ENCODE data around the gene KRTAP9-7. TPM values are rescaled to one million over a fixed set of nuclear protein-coding genes. Genes with fewer than 3 reads are reported as not detected.
A peak's percentile ranks its signal among the peaks of the same experiment; 100 is the strongest.

KRTAP9-7 gene
- total and polyA plus RNA-seq, 2 donors from 2014 or later, result not detected

DNA sequence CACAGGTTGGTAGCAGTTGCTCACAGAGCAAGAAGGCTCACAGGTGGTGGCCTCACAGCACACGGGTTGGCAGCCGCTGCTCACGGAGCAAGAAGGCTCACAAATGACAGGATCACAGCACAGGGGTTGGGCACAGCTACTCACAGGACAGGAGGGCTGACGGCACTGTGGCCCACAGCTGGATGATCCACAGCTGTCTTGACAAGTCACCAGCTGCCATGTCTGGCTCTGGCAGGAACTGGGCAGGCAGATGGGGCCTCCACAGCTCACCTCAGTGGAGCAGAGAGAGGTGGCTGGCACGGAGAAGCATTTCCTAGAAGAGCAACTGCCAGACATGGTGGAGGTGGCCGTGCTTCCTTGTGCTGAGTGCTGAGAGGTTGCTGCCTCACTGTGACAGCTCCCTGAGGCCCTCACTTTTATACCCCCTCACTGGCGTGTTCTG lies 33.4 kb downstream of the KRTAP9-7 start, which contains the start of gene KRTAP16-1:
KRTAP16-1 (minus strand) TSS at position 392 of the 442 bp plus-strand sequence; CDS start at position 336, 56 bp downstream.
- no peak for FAIRE-seq
- H3K4me1 ChIP-seq (ENCODE audit: control insufficient read depth in 2 of 3, insufficient read depth in 2 of 3, low read depth in 1 of 3, low read length in 3 of 3), result peaks cover 0 to 2% (median 0%) of the 10 kb centered on the region in 3 donors
- H3K27me3 ChIP-seq (ENCODE audit: control insufficient read depth, insufficient read depth, low read length), result no peaks in the 10 kb centered on the region
- H3K27ac ChIP-seq (ENCODE audit: low read depth in 2 of 2, low read length in 2 of 2), result no peak within 1 kb of the TSS
- no peaks in the 10 kb centered on the region for H3K9me3 ChIP-seq (ENCODE audit: control insufficient read depth in 2 of 3, insufficient read depth in 1 of 3, low read length in 3 of 3)
- H3K4me3 ChIP-seq (ENCODE audit: low read length in 3 of 3), result no peak within 1 kb of the TSS
- no peaks in the 10 kb centered on the region for H3K36me3 ChIP-seq (ENCODE audit: control insufficient read depth in 2 of 3, insufficient read depth in 3 of 3, low read length in 3 of 3)
- DNase-seq, result no peak
- no peak within 1 kb of the TSS for H3K9ac ChIP-seq (ENCODE audit: low read length in 3 of 3)
- TF ChIP-seq, protein P1, sequence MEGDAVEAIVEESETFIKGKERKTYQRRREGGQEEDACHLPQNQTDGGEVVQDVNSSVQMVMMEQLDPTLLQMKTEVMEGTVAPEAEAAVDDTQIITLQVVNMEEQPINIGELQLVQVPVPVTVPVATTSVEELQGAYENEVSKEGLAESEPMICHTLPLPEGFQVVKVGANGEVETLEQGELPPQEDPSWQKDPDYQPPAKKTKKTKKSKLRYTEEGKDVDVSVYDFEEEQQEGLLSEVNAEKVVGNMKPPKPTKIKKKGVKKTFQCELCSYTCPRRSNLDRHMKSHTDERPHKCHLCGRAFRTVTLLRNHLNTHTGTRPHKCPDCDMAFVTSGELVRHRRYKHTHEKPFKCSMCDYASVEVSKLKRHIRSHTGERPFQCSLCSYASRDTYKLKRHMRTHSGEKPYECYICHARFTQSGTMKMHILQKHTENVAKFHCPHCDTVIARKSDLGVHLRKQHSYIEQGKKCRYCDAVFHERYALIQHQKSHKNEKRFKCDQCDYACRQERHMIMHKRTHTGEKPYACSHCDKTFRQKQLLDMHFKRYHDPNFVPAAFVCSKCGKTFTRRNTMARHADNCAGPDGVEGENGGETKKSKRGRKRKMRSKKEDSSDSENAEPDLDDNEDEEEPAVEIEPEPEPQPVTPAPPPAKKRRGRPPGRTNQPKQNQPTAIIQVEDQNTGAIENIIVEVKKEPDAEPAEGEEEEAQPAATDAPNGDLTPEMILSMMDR (IDR thresholded peaks at IDR 0.05; ENCODE audit: borderline replicate concordance, extremely low read depth, insufficient read depth), result no peak
- intact Hi-C loops (cut with DNase I), result no loop called here

DNA sequence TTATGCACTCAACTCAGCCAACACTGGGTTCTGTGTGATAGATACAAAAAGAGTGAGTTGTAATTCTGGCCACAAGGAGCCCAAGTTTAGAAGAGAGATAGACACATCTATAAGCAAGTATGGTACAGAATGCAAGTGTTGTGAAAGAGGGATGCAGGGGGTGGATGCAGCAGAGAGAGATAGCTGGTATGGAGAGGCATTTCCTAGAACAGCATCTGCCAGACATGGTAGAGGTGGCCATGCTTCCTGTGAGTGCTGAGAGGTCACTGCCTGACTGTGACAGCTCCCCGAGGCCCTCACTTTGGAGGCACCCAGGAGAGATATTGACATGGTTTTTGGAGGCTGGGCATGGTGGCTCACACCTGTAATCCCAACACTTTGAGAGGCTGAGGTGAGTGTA lies 35.6 kb downstream of the KRTAP9-7 start:
- no peak for FAIRE-seq
- Histone ChIP-seq H3K9me3 (ENCODE audit: control insufficient read depth in 2 of 3, insufficient read depth in 1 of 3, low read length in 3 of 3) (no peaks in the 10 kb centered on the region), H3K4me1 (ENCODE audit: control insufficient read depth in 2 of 3, insufficient read depth in 2 of 3, low read depth in 1 of 3, low read length in 3 of 3) (peaks cover 0 to 2% (median 0%) of the 10 kb centered on the region in 3 donors), H3K9ac (ENCODE audit: low read length in 3 of 3) (no peak overlapping the region), H3K36me3 (ENCODE audit: control insufficient read depth in 2 of 3, insufficient read depth in 3 of 3, low read length in 3 of 3) (no peaks in the 10 kb centered on the region), H3K27ac (ENCODE audit: low read depth in 2 of 2, low read length in 2 of 2) (no peak overlapping the region), H3K4me3 (ENCODE audit: low read length in 3 of 3) (no peak overlapping the region), H3K27me3 (ENCODE audit: control insufficient read depth, insufficient read depth, low read length) (no peaks in the 10 kb centered on the region)
- DNase-seq, result no peak
- TF ChIP-seq, protein P1 (IDR thresholded peaks at IDR 0.05; ENCODE audit: borderline replicate concordance, extremely low read depth, insufficient read depth), result no peak
- intact Hi-C loops (cut with DNase I), result no loop called here

DNA sequence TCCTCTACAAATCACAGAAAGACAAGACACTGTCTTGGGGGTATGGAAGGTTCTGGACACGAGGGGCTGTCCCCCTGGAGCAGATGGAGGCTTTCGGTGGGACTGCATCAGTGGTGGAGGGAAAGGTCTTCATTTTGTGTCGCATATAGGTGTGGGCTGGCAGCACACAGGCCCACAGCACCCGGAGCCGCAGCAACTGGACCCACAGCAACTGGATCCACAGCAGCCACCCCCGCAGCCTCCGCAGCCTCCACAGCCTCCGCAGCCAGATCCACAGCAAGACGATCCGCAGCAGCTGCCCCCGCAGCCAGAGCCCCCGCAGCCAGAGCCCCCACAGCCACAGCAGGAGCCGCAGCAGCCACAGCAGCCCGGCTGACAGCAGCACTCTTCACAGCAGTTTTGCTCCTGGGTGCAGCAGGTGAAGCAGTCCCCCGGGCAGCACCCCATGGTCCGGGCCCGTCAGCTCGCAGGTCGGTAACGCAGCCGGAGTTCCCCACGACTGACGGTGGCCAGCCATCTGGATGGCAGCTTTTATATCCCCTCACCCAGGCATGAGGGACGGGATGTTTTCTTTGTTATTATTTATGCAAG lies 39.8 kb downstream of the KRTAP9-7 start, which contains the start of gene KRTAP17-1:
KRTAP17-1 (minus strand) TSS at position 507 of the 591 bp plus-strand sequence; CDS start at position 447, 60 bp downstream.
- FAIRE-seq (no peak), DNase-seq (peak in 3 of 5 donors; percentile 38 to 68 (median 44))
- peaks cover 0 to 5% (median 0%) of the 10 kb centered on the region in 3 donors for H3K9me3 ChIP-seq (ENCODE audit: control insufficient read depth in 2 of 3, insufficient read depth in 1 of 3, low read length in 3 of 3)
- no peaks in the 10 kb centered on the region for H3K36me3 ChIP-seq (ENCODE audit: control insufficient read depth in 2 of 3, insufficient read depth in 3 of 3, low read length in 3 of 3)
- TF ChIP-seq, protein P1 (IDR thresholded peaks at IDR 0.05; ENCODE audit: borderline replicate concordance, extremely low read depth, insufficient read depth), result no peak
- intact Hi-C loops (cut with DNase I), result no loop called here
- no peaks in the 10 kb centered on the region for H3K4me1 ChIP-seq (ENCODE audit: control insufficient read depth in 2 of 3, insufficient read depth in 2 of 3, low read depth in 1 of 3, low read length in 3 of 3)
- no peak within 1 kb of the TSS for H3K27ac ChIP-seq (ENCODE audit: low read depth in 2 of 2, low read length in 2 of 2)
- H3K27me3 ChIP-seq (ENCODE audit: control insufficient read depth, insufficient read depth, low read length), result no peaks in the 10 kb centered on the region
- H3K9ac ChIP-seq (ENCODE audit: low read length in 3 of 3), result no peak within 1 kb of the TSS
- no peak within 1 kb of the TSS for H3K4me3 ChIP-seq (ENCODE audit: low read length in 3 of 3)
